ENCODE measurements around the gene AKTIP. TPM values are rescaled to one million over a fixed set of nuclear protein-coding genes. Genes with fewer than 3 reads are reported as not detected.
A peak's percentile ranks its signal among the peaks of the same experiment; 100 is the strongest.

AKTIP gene
- total and polyA plus RNA-seq, 9 of the 15 experiments (the other 6 are each of a cell fraction or from before 2014, with no cell fraction given), result 3.0 to 10.7 (median 4.4) TPM

- TF ChIP-seq CUX1 (CRISPR knock-in tag; IDR thresholded peaks at IDR 0.05), result no peak
- TF ChIP-seq HDAC1 (IDR thresholded peaks at IDR 0.05), result peak in 1 of 2 experiments; percentile 43; a peak in 1 of 4 replicates
- no peak for TF ChIP-seq ZC3H4 (CRISPR knock-in tag; IDR thresholded peaks at IDR 0.05; ENCODE audit: borderline replicate concordance)
- no peak for TF ChIP-seq EZH2 (IDR thresholded peaks at IDR 0.05; ENCODE audit: borderline replicate concordance, low read depth, low read length)
- TF ChIP-seq PTBP1 (IDR thresholded peaks at IDR 0.05; ENCODE audit: low read depth, low read length), result no peak
- no peak for TF ChIP-seq RBM22 (IDR thresholded peaks at IDR 0.05; ENCODE audit: low read depth, low read length, poor library complexity, severe bottlenecking)
- no peak for TF ChIP-seq TAF1 (IDR thresholded peaks at IDR 0.05; ENCODE audit: control insufficient read depth, extremely low read depth, insufficient read depth, low read length, severe bottlenecking)
- no peak for TF ChIP-seq RFX5 (IDR thresholded peaks at IDR 0.05; ENCODE audit: low read depth, low read length)
- TF ChIP-seq CCNT2 (IDR thresholded peaks at IDR 0.05; ENCODE audit: borderline replicate concordance, extremely low read depth, insufficient read length, low read depth, low read length), result peak; percentile 32
- TF ChIP-seq, protein P1, sequence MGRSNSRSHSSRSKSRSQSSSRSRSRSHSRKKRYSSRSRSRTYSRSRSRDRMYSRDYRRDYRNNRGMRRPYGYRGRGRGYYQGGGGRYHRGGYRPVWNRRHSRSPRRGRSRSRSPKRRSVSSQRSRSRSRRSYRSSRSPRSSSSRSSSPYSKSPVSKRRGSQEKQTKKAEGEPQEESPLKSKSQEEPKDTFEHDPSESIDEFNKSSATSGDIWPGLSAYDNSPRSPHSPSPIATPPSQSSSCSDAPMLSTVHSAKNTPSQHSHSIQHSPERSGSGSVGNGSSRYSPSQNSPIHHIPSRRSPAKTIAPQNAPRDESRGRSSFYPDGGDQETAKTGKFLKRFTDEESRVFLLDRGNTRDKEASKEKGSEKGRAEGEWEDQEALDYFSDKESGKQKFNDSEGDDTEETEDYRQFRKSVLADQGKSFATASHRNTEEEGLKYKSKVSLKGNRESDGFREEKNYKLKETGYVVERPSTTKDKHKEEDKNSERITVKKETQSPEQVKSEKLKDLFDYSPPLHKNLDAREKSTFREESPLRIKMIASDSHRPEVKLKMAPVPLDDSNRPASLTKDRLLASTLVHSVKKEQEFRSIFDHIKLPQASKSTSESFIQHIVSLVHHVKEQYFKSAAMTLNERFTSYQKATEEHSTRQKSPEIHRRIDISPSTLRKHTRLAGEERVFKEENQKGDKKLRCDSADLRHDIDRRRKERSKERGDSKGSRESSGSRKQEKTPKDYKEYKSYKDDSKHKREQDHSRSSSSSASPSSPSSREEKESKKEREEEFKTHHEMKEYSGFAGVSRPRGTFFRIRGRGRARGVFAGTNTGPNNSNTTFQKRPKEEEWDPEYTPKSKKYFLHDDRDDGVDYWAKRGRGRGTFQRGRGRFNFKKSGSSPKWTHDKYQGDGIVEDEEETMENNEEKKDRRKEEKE (IDR thresholded peaks at IDR 0.05; ENCODE audit: borderline replicate concordance in 1 of 2, control insufficient read depth in 1 of 2, low read depth in 2 of 2, low read length in 1 of 2), result no peak
- TF ChIP-seq CEBPG (CRISPR knock-in tag; IDR thresholded peaks at IDR 0.05), result no peak
- TF ChIP-seq CEBPG (tag; conservative IDR thresholded peaks at IDR 0.05 in 1 of 2, IDR thresholded peaks at IDR 0.05 in 1 of 2), result peak in 1 of 2 experiments; percentile 31; a peak in 1 of 4 replicates
- TF ChIP-seq LARP7 (IDR thresholded peaks at IDR 0.05), result no peak
- TF ChIP-seq HCFC1 (IDR thresholded peaks at IDR 0.05; ENCODE audit: low read depth, low read length), result no peak
- TF ChIP-seq C11orf30 (IDR thresholded peaks at IDR 0.05; ENCODE audit: low read depth), result no peak
- TF ChIP-seq CEBPB (tag; IDR thresholded peaks at IDR 0.05), result no peak
- TF ChIP-seq KAT7 (CRISPR knock-in tag; IDR thresholded peaks at IDR 0.05; ENCODE audit: borderline replicate concordance), result no peak
Measured at GRCh38 chr16:53502331-53503269, at the start of gene AKTIP (continued).
